Esophagus muscularis mucosa (tissue), 4 donors: ENCODE results near the gene TENM4. TPM values are rescaled to one million over a fixed set of nuclear protein-coding genes. Genes with fewer than 3 reads are reported as not detected.
A peak's percentile ranks its signal among the peaks of the same experiment; 100 is the strongest.

ENCODE experiments used
- DNase-seq: peaks from one replicate; pipeline ENCODE4 v3.0.0-alpha.2; 2017; ENCODE audit errors: extremely low spot score
- H3K27ac ChIP-seq, 4 donors: fragments of 200-600 bp; sonication (generic); replicated peaks in 1 of 4; 1 replicate in 3 of 4; 2 replicates in 1 of 4; pipeline ENCODE4 v1.5.1; 2016 to 2019; ENCODE audit warnings: mild to moderate bottlenecking in 1 of 4
- H3K27me3 ChIP-seq, 4 donors: fragments of 200-600 bp; sonication (generic); one replicate each; pipeline versions ENCODE4 v1.5.1 to v1.6.0; 2016 to 2019
- H3K36me3 ChIP-seq, 4 donors: fragments of 200-600 bp; sonication (generic); one replicate each; pipeline ENCODE4 v1.5.1; 2016 to 2019
- H3K4me1 ChIP-seq, 4 donors: fragments of 200-600 bp; sonication (generic); one replicate each; pipeline ENCODE4 v1.5.1; 2016 to 2019
- H3K4me3 ChIP-seq, 4 donors: fragments of 200-600 bp; sonication (generic); 1 replicate in 2 of 4; 2 replicates in 2 of 4; pipeline ENCODE4 v1.5.1; 2016 to 2019; ENCODE audit warnings: mild to moderate bottlenecking in 4 of 4, moderate library complexity in 1 of 4
- H3K9me3 ChIP-seq, 4 donors: fragments of 200-600 bp; sonication (generic); 1 replicate in 3 of 4; 2 replicates in 1 of 4; pipeline ENCODE4 v1.5.1; 2016 to 2019
- EP300 ChIP-seq: sonication (generic); formaldehyde crosslinking; IDR thresholded peaks from one replicate; pipeline ENCODE4 v1.6.1; 2017; ENCODE audit warnings: antibody characterized with exemption
- POLR2A ChIP-seq: fragments of 450-650 bp; IDR thresholded peaks from one replicate; pipeline ENCODE4 v1.6.1; 2017; ENCODE audit warnings: antibody characterized with exemption, moderate library complexity, mild to moderate bottlenecking, low read depth
- POLR2AphosphoS5 ChIP-seq, 2 donors: sonication (generic); formaldehyde crosslinking; IDR thresholded peaks; one replicate each; pipeline ENCODE4 v1.6.1; 2017; ENCODE audit warnings: antibody characterized with exemption in 2 of 2
- WGBS: methylation state at CpG from one replicate; pipeline ENCODE4 v1.1.5; 2018; 5-methylcytosine and 5-hydroxymethylcytosine counted together
- intact Hi-C: fragments of 100-400 bp; cut with DNase I; formaldehyde crosslinking; loops from one replicate; pipeline ENCODE4 v1.15.1; 2023
- total RNA-seq, 4 donors: library from RNA; depleted of rRNA; stranded (reverse); fragments of >200 nt; gene quantifications; one replicate each; pipeline versions ENCODE4 v1.1.0 to v1.2.1, GENCODE V29; 2016
- TF ChIP-seq, protein P1 (sequence below), 3 experiments: fragments of 200-600 bp in 2 of 3; fragments of 450-650 bp in 1 of 3; sonication (generic) in 2 of 3; IDR thresholded peaks; one replicate each; pipeline ENCODE4 v1.5.1; 2017 to 2019; ENCODE audit warnings: antibody characterized with exemption in 3 of 3, mild to moderate bottlenecking in 2 of 3, moderate library complexity in 1 of 3

The TENM4 gene
- total RNA-seq, 4 donors from 2014 or later: 4.1 to 9.6 (median 8.0) TPM

DNA sequence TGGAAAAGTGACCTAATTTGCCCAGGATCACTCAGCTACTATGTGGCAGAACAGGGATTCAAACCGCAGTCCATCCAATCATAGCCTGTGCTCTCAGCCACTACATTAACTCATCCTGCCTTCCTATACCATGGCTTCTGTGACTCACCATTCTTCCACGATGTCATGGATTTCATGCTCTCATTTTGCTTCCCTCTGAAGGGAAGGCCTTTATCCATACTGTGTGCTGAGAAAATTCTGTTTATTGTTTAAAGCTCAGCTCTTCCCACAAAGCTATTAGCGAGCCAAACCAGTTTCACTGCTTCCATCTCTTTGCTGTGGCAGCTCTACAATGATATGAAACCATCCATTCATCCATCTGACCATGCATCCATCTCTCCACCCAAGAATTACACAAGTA lies 289.9 kb downstream of the TENM4 start:
- intact Hi-C loops: no loop called here
- Histone ChIP-seq H3K4me3 (no peak overlapping the region), H3K4me1 (no peaks in the 10 kb centered on the region), H3K27me3 (no peaks in the 10 kb centered on the region), H3K27ac (no peak overlapping the region), H3K36me3 (no peaks in the 10 kb centered on the region), H3K9me3 (no peaks in the 10 kb centered on the region)
- WGBS: 63% methylated on average over 3 of the region's 3 CpGs
- no peak for TF ChIP-seq POLR2A
- DNase-seq: no peak

- Histone ChIP-seq H3K9me3 (no peaks in the 10 kb centered on the region), H3K4me1 (no peaks in the 10 kb centered on the region), H3K4me3 (no peak overlapping the region), H3K27me3 (no peaks in the 10 kb centered on the region), H3K27ac (no peak overlapping the region), H3K36me3 (no peaks in the 10 kb centered on the region)
- DNase-seq: no peak
- WGBS: 52% methylated on average over 1 of the region's 1 CpG
- TF ChIP-seq POLR2A (no peak), EP300 (no peak), POLR2AphosphoS5 (IDR thresholded peaks at IDR 0.05) (no peak)
- TF ChIP-seq, protein P1, sequence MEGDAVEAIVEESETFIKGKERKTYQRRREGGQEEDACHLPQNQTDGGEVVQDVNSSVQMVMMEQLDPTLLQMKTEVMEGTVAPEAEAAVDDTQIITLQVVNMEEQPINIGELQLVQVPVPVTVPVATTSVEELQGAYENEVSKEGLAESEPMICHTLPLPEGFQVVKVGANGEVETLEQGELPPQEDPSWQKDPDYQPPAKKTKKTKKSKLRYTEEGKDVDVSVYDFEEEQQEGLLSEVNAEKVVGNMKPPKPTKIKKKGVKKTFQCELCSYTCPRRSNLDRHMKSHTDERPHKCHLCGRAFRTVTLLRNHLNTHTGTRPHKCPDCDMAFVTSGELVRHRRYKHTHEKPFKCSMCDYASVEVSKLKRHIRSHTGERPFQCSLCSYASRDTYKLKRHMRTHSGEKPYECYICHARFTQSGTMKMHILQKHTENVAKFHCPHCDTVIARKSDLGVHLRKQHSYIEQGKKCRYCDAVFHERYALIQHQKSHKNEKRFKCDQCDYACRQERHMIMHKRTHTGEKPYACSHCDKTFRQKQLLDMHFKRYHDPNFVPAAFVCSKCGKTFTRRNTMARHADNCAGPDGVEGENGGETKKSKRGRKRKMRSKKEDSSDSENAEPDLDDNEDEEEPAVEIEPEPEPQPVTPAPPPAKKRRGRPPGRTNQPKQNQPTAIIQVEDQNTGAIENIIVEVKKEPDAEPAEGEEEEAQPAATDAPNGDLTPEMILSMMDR (IDR thresholded peaks at IDR 0.05): no peak
- intact Hi-C loops: no loop called here
Observed at GRCh38 chr11:79150320-79150719, 290.5 kb downstream of the TENM4 start.

DNA sequence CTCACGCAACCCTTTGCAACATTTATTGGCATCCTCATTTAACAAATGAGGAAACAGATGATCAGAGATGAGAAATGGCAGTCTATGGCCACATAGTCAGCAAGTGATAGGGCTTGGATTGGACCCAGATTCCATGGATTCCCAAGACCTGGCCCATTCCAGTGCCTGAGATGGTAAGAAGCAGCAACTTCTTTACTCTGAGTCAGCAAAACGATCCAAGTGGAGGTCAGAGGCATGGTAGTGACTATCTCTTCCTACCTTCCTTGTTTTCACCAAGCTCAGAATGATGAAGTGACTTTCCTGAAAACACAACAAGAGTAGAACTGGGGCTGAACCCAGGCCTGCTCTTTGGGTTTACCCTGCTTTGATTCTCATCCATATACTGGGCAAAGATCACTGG lies 293.1 kb downstream of the TENM4 start:
- Histone ChIP-seq H3K4me3 (no peak overlapping the region), H3K27me3 (no peaks in the 10 kb centered on the region), H3K4me1 (no peaks in the 10 kb centered on the region), H3K36me3 (no peaks in the 10 kb centered on the region), H3K27ac (no peak overlapping the region), H3K9me3 (peaks cover 0 to 2% (median 0%) of the 10 kb centered on the region in 4 donors)
- no peak for TF ChIP-seq POLR2A
- no peak for DNase-seq
- 94% methylated on average over 2 of the region's 2 CpGs for WGBS
- intact Hi-C loops: no loop called here

GRCh38 chr11:79147011-79147410 lies 293.8 kb downstream of the TENM4 start:
- Histone ChIP-seq H3K27me3 (no peaks in the 10 kb centered on the region), H3K27ac (no peak overlapping the region), H3K36me3 (no peaks in the 10 kb centered on the region), H3K9me3 (peaks cover 0 to 6% (median 3%) of the 10 kb centered on the region in 4 donors), H3K4me3 (no peak overlapping the region), H3K4me1 (no peaks in the 10 kb centered on the region)
- intact Hi-C loops: no loop called here
- no peak for DNase-seq
- TF ChIP-seq POLR2AphosphoS5 (IDR thresholded peaks at IDR 0.05) (no peak), POLR2A (no peak), EP300 (no peak)
- TF ChIP-seq, protein P1 (IDR thresholded peaks at IDR 0.05): no peak
- 86% methylated on average over 4 of the region's 4 CpGs for WGBS

GRCh38 chr11:79139900-79140299 lies 300.9 kb downstream of the TENM4 start:
- H3K27me3 ChIP-seq: no peaks in the 10 kb centered on the region
- DNase-seq: no peak
- H3K9me3 ChIP-seq: peaks cover 0 to 6% (median 3%) of the 10 kb centered on the region in 4 donors
- TF ChIP-seq EP300: no peak
- no peak for TF ChIP-seq POLR2AphosphoS5 (IDR thresholded peaks at IDR 0.05)
- TF ChIP-seq, protein P1 (IDR thresholded peaks at IDR 0.05): no peak
- no peak for TF ChIP-seq POLR2A
- 94% methylated on average over 4 of the region's 4 CpGs for WGBS
- no peak overlapping the region for H3K27ac ChIP-seq
- intact Hi-C loops: no loop called here
- no peaks in the 10 kb centered on the region for H3K4me1 ChIP-seq
- no peaks in the 10 kb centered on the region for H3K36me3 ChIP-seq
- no peak overlapping the region for H3K4me3 ChIP-seq

- 94% methylated on average over 4 of the region's 4 CpGs for WGBS
- H3K27ac ChIP-seq: no peak overlapping the region
- intact Hi-C loops: no loop called here
Observed at GRCh38 chr11:79129702-79130101, 311.1 kb downstream of the TENM4 start.

More at GRCh38 chr11:79129702-79130101, 311.1 kb downstream of the TENM4 start:
- peak; percentile 53 for DNase-seq
- H3K27me3 ChIP-seq: no peaks in the 10 kb centered on the region
- H3K4me1 ChIP-seq: no peaks in the 10 kb centered on the region
- no peaks in the 10 kb centered on the region for H3K36me3 ChIP-seq
- H3K4me3 ChIP-seq: no peak overlapping the region
- no peak for TF ChIP-seq POLR2A
- TF ChIP-seq, protein P1 (IDR thresholded peaks at IDR 0.05): no peak
- TF ChIP-seq EP300: no peak
- peaks cover 0 to 18% (median 14%) of the 10 kb centered on the region in 4 donors for H3K9me3 ChIP-seq
